HG03139 (cell line): ENCODE measurements around the gene STX16.

ENCODE experiments used
- ATAC-seq: cut with Tn5 transposase; IDR thresholded peaks from one replicate; pipeline ENCODE4 v1.9.1; 2021; ENCODE audit not compliant: unreplicated experiment

STX16 gene

DNA sequence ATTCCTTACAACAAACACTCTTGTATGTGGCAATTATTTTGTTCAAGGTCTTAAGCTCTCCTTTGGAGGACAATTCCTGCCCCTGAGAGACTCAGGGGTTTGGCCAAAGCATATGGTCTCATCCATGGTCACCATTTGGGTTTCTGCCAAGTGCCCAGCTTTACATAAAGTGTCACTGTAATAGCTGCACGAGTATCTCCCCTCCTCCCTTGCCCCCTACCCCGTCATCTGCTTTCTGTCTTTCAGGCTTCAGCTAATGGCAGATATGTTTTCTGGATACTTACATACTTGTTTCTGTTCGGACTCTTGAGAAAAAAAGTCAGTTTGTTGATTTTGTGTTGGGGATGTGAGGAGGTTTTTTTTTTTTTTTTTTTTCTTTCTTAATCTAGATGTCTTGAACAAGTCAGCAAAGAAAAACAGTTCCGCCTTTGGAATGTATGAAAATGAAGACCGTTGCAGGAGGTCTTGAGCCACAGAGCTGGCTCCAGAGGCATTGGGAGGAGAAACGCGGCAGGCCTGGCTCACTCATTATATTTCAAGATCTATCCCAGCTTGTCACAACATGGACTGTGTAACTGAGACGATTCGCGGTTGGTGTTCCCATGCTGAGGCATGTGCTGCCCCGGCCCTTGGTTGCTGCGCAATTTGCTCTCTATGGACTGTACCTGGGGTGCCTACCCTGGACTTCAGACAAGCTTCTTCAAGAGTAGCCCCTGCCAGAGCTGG lies 32.6 kb upstream of the STX16 start:
- ATAC-seq = no peak

DNA sequence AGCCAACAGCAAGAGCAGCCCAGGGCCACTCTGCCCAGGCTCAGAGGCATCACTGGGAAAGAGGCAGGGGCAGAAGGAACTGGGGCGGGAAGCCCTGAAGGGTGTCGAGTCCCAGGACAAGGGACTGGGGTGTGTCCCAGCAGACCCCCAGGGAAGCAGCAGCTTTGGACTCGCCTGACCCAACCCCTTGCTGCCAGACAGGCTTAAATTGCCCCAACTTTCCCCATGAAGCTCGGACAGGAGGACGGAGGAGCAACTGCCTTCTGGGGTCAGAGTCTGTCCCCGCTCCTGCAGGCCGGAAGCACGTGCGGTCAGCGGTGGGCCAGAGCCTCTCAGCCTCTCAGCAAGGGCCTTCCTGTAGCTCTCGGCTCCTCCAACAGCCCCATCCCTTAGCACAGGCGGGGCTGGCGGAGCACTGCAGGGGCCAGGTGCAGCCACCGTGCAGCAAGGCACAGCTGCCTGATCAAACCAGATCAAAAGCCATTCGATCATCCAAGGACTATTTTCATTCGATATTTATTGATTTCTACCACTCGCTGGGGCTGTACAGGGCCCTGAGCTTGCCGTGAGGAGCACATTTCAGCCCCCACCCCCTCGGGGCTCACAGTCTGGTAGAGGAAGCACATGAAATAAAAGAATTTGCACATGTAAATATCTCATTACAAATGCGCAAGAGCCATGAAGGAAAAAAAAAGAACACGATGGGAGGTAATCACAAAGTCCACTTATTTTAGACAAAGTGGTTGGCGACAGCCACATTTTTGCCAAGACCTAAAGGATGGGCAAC lies 31.8 kb upstream of the STX16 start:
- ATAC-seq = no peak

- ATAC-seq = no peak
Measured at GRCh38 chr20:58619864-58620431, 31.1 kb upstream of the STX16 start.

DNA sequence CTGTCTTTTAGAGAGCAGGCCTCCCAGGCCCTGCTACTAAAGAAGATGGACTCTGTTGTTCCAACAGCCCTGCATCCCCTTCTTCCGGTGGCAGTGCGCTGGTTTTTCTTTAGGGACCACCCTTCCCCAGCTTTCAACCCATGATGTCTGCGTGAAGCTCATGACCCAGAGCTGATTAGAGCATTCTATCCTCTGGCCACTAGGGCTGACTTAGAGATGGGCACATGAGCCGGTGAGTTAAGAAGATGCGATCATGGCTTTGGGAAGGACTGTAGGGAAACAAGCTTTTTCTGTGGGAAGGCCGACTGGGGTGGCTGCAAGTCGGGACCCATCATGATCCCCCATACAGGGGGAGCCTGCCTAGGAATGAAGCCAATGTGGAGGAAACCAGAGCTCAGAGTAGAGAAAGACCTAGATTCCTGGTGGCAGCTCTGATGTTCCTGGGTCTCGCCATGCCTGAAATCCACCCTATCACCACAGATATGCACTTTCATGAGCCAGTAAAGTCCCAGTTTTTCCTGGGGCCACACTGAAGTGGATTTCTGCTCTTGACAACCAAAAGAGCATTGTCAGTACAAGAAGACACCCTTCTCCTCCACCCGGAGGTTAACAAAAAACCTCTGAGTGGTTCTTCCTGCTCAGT lies 29.1 kb upstream of the STX16 start:
- no peak for ATAC-seq

- no peak for ATAC-seq
Measured at GRCh38 chr20:58622671-58623578, 28.2 kb upstream of the STX16 start.

DNA sequence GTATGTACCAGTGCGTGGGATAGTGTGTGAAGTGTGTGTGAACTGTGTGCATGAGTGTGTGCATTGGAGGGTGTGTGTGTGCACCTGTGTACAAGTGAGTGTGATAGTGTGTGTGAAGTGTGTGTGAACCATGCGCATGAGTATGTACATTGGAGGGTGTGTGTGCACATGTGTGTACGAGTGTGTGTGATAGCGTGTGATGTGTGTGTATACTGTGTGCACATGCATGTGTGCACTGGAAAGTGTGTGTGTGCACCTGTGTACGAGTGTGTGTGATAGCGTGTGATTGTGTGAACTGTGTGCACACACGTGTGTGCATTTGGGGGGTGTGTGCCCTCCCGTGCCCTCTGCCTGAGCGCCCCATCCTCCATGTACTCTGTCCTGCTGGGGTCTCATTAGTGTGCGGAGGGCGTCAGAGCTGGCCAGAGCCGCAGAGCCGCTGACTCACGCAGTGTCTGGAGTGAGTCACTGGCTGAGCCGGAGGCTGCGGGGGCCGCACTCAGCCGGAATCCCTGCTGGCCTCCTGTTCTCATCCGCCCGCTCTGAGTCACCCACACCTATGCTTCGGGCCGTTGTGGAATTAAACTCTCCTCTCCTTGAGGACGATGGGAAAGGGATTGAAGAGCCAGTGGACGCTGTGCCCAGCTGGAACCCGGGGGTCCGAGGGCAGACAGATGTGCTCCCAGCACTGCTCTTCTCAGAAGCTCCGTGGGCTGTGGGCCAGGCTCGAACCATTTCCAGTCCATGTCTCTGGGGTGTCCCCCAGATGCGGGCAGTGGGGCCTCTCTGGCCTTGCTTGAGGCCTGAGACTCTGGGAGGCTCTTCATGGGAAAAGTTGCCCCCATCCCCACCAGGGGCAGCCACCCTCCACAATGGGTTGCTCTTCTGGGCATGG lies 27.3 kb upstream of the STX16 start:
- no peak for ATAC-seq

DNA sequence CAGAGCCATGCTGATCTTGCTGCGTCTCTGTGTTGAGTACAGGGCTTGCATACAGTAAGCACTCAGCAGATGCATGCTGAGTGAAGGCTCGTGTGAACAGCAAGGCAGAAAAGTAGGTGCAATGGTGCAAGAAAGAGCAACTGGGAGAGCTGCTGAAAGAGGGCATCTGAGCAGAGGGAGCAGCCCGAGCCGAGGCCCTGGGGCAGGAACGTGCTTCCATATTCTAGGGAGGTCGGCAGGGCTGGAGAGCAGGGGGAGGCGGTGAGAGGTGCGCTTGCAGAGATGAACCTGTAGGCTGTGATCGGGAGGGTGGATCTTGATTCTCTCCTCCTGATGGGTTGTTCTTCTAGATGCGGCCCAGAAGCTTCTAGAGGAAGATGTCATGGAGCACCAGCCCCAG lies 26.4 kb upstream of the STX16 start:
- ATAC-seq = no peak

DNA sequence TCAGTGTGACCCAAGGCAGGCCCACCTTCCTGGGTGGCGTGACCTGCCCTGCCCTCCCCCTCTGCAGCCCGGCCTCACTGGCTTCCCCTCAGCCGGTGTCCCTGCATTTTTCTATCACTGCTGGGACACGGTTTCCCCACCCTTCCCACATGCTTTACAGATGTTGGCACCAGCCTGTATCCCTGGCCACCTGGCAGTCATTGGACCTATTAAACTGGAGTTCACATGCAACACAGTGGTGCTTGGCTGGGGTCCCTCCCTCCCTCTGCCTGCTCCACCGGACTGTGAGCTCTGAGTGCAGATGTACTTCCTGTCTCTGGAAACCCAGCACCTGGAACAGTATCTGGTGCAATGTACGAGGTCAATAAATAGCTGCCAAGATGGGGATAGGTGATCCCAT lies 25.5 kb upstream of the STX16 start:
- ATAC-seq = no peak

DNA sequence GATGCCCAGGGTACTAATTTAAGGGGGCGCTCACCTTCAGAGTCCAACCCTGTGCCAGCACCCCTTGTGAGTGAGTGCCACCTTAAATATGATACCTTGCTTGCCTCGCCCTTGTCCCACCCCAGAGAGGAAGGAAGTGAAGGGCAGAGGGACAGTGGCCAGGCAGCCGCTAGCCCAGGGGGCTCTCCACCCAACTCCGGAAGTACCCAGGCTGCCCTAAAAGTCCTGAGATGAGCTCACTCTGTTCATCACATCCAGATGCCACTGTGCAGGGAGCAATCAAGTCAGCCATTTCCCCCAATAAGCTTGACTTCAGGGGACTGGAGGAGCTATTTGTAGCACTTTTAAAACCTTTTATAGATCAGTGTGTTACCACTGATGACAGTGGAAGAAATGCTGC lies 25.0 kb upstream of the STX16 start:
- ATAC-seq = no peak

- ATAC-seq = no peak
Measured at GRCh38 chr20:58627212-58628072, 23.6 kb upstream of the STX16 start.

DNA sequence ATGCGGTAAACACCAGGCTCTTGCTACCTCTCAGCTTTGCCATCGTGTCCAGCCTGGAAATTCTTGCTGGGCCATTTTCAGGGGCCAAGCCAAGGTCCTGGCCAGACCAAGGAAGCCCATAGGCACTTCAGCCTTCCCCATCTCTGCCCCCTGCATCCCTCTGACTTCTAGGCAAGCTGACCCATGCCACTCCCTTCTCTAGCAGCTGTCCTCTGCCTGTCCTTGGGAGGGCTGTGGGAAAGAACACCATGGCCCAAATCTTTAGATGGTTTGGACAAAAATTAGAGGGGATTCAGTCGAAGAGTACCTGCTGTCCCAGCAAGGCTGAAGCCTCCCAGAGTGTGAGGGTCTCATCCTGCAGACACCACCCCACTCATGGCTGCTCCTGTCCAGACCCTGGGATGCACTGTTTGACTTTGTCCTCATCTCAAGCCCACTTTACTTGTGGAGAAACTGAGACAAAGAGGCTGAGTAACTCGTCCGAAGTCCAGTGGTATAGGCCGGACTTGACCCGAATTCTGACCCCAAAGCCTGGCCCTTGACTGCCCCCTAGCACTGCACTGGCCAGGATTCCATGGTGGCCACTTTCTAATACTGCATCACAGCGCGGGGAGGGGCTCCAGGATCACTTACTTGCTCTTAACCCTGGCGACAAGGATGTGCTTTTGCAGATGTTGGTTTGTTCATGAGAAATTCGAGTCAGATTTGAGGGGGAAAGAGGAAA lies 22.4 kb upstream of the STX16 start:
- ATAC-seq = no peak

- no peak for ATAC-seq
Measured at GRCh38 chr20:58629215-58629580, 21.9 kb upstream of the STX16 start.

DNA sequence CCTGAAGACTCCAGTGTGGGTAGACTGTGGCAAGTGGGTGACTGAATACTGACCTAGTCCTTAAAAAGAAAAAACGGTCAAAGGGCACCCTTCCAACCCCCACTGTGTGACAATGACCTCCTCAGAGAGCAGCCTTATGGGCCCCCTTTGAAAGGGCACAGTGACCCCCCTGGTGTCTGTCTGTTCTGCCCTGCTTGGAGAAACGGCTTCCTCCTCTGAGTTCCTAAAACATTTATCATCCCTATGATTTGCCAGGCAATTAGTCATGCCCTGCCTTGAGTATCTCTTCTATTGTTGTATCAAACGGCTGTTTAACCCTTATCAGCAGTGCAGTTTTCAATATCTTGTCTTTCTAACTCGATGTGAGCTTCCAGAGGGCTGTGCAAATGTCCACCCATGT lies 21.0 kb upstream of the STX16 start:
- ATAC-seq = no peak

GRCh38 chr20:58633161-58634053 lies 17.7 kb upstream of the STX16 start:
- ATAC-seq = no peak

DNA sequence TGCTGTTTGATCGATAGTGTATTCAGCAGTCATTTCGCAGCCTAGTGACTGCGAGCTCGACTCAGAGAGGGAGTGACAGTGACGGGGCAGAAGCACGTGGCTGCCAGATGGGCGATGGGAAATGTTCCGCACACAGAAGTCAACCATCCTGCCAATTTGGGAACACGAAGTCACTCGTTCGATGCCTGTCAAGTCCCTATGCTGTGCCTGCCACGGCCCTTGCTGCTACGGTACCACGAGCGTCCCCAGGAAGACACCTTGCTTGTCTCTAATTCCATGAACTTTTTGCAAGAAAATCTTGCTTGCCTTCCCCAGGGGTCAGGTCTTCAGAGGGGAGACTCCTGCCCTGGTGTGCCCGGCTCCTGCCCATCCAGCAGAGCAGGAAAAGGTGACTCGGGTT lies 17.0 kb upstream of the STX16 start:
- no peak for ATAC-seq

- ATAC-seq = no peak
Measured at GRCh38 chr20:58634521-58635278, 16.4 kb upstream of the STX16 start.

DNA sequence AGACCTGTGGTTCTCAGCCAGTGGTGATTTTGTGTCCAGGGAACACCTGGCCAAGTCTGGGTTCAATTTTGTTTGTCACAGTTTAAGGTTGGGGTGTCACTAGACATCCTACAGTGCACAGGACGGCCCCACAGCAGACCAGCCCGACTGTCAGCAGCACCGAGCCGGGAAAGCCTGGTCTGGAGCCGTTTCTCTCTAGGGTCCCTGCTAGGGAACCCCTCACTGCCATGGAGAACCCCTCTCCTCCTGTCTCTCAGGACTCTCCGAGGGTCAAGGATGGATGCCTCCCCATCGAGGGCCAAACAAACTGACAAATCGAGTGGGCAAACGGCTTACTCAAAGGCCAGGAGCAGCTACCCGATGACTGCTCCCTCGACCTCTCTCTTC lies 15.8 kb upstream of the STX16 start:
- no peak for ATAC-seq
